ENCODE measurements around the gene ZNF324.

ZNF324 gene

GRCh38 chr19:58519355-58520256 is 52.7 kb downstream of the ZNF324 start, which contains the start of gene ZBTB45:
ZBTB45 (minus strand) TSS chr19:58519810; CDS start chr19:58517673, 2,137 bp downstream.
- peak; percentile 86 for FAIRE-seq
- DNase-seq (ENCODE audit: insufficient read length, low spot score) = peak; percentile 85

GRCh38 chr19:58520257-58520599 is 53.3 kb downstream of the ZNF324 start:
- DNase-seq (ENCODE audit: insufficient read length, low spot score) (no peak), FAIRE-seq (no peak)

GRCh38 chr19:58521651-58522050 is 54.8 kb downstream of the ZNF324 start:
- DNase-seq (ENCODE audit: insufficient read length, low spot score) (no peak), FAIRE-seq (no peak)

GRCh38 chr19:58522709-58523108 is 55.8 kb downstream of the ZNF324 start:
- FAIRE-seq (no peak), DNase-seq (ENCODE audit: insufficient read length, low spot score) (no peak)

Measured in HTR-8/SVneo (cell line).